Measurements from ENCODE around the gene MX2.

DNA sequence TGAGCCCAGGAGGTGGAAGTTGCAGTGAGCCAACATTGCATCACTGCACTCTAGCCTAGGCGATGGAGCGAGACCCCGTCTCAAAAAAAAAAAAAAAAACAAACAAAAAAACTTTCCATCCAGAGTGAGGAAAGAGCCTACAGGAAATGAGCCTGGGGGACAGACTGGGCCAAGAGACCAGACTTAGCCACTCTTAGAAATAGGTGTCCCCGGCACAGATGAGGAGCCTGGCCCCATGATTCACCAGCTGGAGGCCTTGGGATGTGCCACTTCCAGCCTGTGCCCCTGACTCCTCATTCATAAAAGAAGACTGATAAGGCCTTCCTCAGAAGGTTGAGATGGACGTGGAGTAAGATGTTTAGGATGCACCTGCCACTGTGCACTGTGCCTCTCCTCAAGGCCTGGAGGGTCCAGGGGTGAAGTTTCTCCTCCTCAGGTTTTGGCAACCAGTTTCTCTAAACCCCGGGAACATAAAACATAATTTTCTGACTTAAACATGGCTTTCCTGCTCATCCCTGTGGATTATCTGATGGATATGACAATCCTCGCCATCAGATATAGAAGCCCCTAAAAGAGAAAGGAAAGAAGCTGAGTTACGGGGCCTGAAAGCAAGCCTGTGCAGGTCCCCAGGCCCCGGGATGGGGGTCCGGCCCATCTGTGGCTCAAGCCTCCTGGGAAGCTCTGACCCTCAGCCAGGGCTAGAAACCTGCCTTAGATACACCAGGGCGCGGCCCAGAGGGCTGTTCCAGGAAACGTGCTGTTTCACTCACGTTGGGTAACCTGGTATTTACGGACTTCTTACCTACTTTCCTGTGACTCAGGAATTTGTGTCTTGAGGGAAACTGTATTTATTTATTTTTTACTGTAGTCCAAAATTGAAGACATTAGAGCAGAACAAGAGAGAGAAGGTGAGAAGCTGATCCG, 90.2 kb downstream of the MX2 start:
- no peak for TF ChIP-seq POLR2A (IDR thresholded peaks at IDR 0.05)
- TF ChIP-seq, protein P1, sequence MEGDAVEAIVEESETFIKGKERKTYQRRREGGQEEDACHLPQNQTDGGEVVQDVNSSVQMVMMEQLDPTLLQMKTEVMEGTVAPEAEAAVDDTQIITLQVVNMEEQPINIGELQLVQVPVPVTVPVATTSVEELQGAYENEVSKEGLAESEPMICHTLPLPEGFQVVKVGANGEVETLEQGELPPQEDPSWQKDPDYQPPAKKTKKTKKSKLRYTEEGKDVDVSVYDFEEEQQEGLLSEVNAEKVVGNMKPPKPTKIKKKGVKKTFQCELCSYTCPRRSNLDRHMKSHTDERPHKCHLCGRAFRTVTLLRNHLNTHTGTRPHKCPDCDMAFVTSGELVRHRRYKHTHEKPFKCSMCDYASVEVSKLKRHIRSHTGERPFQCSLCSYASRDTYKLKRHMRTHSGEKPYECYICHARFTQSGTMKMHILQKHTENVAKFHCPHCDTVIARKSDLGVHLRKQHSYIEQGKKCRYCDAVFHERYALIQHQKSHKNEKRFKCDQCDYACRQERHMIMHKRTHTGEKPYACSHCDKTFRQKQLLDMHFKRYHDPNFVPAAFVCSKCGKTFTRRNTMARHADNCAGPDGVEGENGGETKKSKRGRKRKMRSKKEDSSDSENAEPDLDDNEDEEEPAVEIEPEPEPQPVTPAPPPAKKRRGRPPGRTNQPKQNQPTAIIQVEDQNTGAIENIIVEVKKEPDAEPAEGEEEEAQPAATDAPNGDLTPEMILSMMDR (IDR thresholded peaks at IDR 0.05), result no peak
- TF ChIP-seq POLR2AphosphoS5 (IDR thresholded peaks at IDR 0.05), result no peak
